ENCODE results near the gene GORASP2. TPM values are rescaled to one million over a fixed set of nuclear protein-coding genes. Genes with fewer than 3 reads are reported as not detected.

GORASP2 gene
- total RNA-seq, 3 donors from 2014 or later, result 70.3 to 73.4 (median 71.2) TPM

DNA sequence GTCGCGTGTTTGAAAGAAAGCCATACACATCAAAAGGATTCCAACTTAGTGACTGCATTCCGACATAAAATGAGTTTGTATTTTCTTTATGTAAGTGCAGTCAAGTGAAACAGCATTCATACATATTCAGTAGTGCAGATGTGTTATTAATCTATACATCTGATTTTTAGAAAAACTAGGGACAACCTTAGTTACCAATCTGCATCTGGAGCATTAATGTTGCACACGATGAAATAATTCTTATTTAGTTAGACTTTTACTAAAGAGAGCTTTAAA lies 1.9 kb downstream of the GORASP2 start:
- H3K4me1 ChIP-seq (ENCODE audit: low read depth), result peaks cover 25% of the 10 kb centered on the region
- no peaks in the 10 kb centered on the region for H3K9me3 ChIP-seq
- DNase-seq, result no peak
- no peak for TF ChIP-seq CTCF (IDR thresholded peaks at IDR 0.05)
- intact Hi-C loops (cut with DNase I, micrococcal nuclease), result no loop called here
- no peaks in the 10 kb centered on the region for H3K36me3 ChIP-seq (ENCODE audit: low read depth)
- no peak for ATAC-seq
- no peak overlapping the region for H3K4me3 ChIP-seq

DNA sequence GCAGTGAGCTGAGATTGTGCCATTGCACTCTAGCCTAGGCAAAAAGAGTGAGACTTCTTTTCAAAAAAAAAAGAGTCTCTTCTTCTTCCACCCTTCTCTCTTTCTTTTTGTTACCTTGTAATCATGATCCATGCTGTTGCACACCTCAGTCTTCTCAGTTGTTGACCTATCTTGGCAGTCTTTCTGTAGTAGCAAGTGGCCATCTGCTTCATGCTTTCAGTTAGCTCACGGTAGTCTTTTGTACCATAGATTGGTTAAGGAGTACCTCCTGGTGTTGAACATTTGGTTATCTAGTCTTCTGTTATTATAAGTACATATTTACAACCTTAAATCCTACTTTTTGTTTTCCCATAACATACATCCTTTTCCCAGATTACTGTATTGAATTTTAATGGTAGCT lies 3.1 kb downstream of the GORASP2 start:
- DNase-seq, result no peak
- no peak for ATAC-seq
- Histone ChIP-seq H3K4me1 (ENCODE audit: low read depth) (peaks cover 25% of the 10 kb centered on the region), H3K9me3 (no peaks in the 10 kb centered on the region), H3K36me3 (ENCODE audit: low read depth) (no peaks in the 10 kb centered on the region), H3K4me3 (no peak overlapping the region)
- intact Hi-C loops (cut with DNase I, micrococcal nuclease), result no loop called here
- no peak for TF ChIP-seq CTCF (IDR thresholded peaks at IDR 0.05)

- Histone ChIP-seq H3K36me3 (ENCODE audit: low read depth) (no peaks in the 10 kb centered on the region), H3K4me1 (ENCODE audit: low read depth) (peaks cover 24% of the 10 kb centered on the region), H3K9me3 (no peaks in the 10 kb centered on the region), H3K4me3 (no peak overlapping the region)
- intact Hi-C loops (cut with DNase I, micrococcal nuclease), result no loop called here
- no peak for ATAC-seq
- DNase-seq, result no peak
- no peak for TF ChIP-seq CTCF (IDR thresholded peaks at IDR 0.05)
These were observed 3.9 kb downstream of the GORASP2 start for GRCh38 chr2:170932948-170933347.

DNA sequence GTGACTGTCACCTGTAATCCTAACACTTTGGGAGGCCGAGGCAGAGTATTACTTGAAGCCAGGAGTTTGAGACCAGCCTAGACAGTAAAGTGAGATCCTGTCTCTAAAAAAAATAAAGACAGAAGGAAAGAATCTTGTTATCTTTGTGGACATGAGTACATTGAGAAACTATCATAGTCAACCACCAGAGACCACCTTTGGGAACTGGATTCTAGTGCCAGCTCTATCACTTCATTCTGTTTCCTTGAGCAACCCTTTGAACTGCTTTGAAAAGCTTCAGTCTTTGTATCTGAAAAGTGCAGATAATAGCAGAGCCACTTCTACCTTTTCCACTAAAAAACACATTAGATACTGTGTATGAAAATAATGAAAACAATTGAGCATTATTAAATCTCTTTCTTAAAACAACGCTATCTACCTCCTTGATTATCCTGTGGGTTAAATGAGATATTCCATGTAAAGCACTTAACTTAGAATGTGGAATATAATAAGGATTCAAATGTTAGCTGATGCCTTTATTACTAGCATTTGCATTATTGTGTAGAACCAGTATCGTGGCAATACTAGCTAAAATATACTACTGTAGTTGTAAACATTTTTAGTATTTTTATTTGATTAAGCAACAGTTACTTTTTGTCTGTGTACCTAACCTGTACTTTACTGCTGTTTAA lies 8.8 kb downstream of the GORASP2 start:
- no peak for ATAC-seq
- H3K4me1 ChIP-seq (ENCODE audit: low read depth), result no peaks in the 10 kb centered on the region
- no peaks in the 10 kb centered on the region for H3K36me3 ChIP-seq (ENCODE audit: low read depth)
- DNase-seq, result no peak
- intact Hi-C loops (cut with DNase I, micrococcal nuclease), result no loop called here
- no peak overlapping the region for H3K4me3 ChIP-seq
- H3K9me3 ChIP-seq, result no peaks in the 10 kb centered on the region
- TF ChIP-seq CTCF (IDR thresholded peaks at IDR 0.05), result no peak

GRCh38 chr2:170940066-170940465 lies 11.0 kb downstream of the GORASP2 start:
- Histone ChIP-seq H3K4me3 (no peak overlapping the region), H3K36me3 (ENCODE audit: low read depth) (no peaks in the 10 kb centered on the region), H3K4me1 (ENCODE audit: low read depth) (no peaks in the 10 kb centered on the region), H3K9me3 (no peaks in the 10 kb centered on the region)
- no peak for ATAC-seq
- intact Hi-C loops (cut with DNase I, micrococcal nuclease), result no loop called here
- TF ChIP-seq CTCF (IDR thresholded peaks at IDR 0.05), result no peak
- no peak for DNase-seq

DNA sequence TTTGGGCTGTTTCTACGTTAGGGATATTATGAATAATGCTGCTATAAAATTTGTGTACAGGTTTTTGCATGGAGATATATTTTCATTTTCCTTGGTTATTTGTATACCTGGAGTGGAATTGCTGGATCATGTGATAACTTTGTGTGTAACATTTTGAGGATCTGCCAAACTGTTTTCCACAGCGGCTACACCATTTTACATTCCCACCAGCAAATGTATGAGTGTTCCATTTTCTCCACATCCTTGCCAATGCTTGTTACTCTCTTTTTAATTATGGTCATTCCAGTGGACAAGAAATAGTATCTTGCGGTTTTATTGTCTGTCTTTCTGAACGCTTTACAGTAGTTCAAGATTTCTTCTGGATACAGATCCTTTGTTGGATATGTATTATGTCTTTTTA lies 13.6 kb downstream of the GORASP2 start:
- DNase-seq, result no peak
- TF ChIP-seq CTCF (IDR thresholded peaks at IDR 0.05), result no peak
- intact Hi-C loops (cut with DNase I, micrococcal nuclease), result no loop called here
- H3K4me3 ChIP-seq, result no peak overlapping the region
- no peaks in the 10 kb centered on the region for H3K9me3 ChIP-seq
- no peaks in the 10 kb centered on the region for H3K36me3 ChIP-seq (ENCODE audit: low read depth)
- ATAC-seq, result no peak
- no peaks in the 10 kb centered on the region for H3K4me1 ChIP-seq (ENCODE audit: low read depth)

All from mucosa of descending colon (tissue), 3 donors.